NCI-H69 (cell line): ENCODE measurements around the gene KBTBD8.
A peak's percentile ranks its signal among the peaks of the same experiment; 100 is the strongest.

Source experiments
- DNase-seq: peaks from one replicate; lab custom pipeline; 2025; lab: John Stamatoyannopoulos, UW

The KBTBD8 gene, protein sequence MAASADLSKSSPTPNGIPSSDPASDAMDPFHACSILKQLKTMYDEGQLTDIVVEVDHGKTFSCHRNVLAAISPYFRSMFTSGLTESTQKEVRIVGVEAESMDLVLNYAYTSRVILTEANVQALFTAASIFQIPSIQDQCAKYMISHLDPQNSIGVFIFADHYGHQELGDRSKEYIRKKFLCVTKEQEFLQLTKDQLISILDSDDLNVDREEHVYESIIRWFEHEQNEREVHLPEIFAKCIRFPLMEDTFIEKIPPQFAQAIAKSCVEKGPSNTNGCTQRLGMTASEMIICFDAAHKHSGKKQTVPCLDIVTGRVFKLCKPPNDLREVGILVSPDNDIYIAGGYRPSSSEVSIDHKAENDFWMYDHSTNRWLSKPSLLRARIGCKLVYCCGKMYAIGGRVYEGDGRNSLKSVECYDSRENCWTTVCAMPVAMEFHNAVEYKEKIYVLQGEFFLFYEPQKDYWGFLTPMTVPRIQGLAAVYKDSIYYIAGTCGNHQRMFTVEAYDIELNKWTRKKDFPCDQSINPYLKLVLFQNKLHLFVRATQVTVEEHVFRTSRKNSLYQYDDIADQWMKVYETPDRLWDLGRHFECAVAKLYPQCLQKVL

DNA sequence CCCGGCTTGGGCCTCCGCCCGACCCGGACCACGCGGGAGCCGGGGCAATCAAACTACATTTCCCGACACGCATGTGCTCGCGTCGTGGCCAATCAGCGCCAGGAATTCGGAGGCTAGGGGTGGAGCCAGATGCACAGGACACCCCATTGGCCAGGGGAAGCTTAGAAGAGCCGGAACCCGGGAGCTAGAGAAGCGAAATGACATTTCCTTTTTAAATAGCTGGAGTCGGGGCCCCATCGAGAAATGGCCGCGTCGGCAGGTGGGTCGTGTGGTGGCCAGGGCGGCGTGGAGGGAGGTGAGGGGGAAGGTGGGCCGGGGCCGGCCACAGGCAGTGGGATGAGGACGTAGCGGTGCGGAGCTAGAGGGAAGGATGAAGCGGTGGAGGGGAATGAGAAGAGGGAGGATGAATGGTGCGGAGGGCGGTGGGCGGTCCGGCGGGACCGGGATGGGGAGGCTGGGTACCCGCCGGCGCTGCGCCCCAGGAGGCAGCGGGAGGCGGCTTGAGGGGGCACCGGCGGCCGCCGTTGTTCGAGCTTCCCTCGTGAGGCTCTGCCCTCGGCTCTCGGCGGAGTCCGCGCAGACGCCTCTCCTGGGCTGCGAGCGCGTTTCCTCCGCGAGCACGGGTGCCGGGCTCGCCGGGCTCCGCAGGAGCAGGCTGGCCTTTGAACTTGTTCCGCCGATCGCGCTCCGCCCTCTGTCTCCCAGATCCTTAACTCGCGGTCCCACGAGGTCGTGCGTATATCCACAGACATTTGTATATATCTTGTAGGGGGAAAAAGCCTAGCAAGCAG lies at the start of gene KBTBD8:
Gene KBTBD8, plus strand, starts transcription at position 195 of the 791 bp plus-strand sequence. Its CDS starts 49 bp downstream, at position 244.
- peak; percentile 97 for DNase-seq

DNA sequence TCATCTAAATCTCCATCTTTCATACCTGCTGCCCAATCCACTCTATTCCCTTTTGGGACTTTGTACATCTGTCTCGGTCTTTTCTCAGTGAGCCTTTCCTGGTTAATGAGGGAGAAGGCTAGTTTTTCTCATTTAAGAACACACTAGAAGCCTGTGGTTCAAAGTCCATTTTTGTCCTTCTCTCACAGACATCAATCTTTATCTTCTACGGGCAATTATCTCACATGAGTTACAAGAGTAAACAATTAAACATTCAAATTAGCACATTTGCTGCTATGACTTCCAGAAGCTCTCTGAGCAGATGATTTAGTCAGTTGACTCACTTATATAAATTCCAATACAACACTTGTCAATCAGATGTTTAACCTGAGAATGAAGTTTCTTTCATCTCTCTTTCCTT lies 49.3 kb upstream of the KBTBD8 start:
- peak; percentile 10 for DNase-seq

DNA sequence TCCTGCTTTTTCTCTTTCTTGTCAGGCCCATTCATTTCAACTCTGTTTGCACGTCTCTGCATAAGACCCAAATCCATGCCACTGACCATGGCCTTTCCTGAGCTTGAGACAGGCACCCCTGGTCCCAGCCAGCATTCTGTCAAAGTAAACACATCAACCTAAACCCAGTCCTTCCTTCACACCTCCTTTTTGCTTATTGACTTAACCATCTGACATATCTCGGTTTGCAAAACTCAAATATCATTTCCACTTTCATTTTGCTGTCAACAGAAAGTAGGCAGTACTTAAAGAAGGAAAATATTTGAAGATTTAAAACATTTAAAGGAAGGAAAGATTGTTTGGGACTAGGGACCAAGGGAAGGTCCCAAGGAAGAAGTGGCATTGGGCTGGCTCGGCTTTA lies 48.2 kb upstream of the KBTBD8 start:
- DNase-seq, result no peak

DNA sequence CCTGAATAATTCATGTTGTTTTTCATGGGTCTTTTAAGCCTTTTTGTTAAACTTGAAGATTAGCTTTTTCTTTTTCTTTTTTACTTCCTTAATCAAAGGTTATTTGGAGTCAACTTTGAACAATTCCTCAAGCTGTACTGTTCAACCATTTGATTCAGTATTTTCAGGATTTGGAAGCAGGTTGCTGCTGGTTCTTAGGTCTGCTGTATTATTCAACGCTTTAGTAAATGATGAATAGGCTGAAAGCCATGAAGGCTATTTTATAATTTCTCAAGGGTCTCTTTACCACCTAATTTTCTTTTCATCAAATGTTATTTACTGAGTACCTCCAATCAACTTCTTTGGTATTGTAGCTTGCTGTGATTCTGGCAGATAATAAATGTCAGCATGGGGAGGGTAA lies 45.8 kb upstream of the KBTBD8 start:
- no peak for DNase-seq

DNA sequence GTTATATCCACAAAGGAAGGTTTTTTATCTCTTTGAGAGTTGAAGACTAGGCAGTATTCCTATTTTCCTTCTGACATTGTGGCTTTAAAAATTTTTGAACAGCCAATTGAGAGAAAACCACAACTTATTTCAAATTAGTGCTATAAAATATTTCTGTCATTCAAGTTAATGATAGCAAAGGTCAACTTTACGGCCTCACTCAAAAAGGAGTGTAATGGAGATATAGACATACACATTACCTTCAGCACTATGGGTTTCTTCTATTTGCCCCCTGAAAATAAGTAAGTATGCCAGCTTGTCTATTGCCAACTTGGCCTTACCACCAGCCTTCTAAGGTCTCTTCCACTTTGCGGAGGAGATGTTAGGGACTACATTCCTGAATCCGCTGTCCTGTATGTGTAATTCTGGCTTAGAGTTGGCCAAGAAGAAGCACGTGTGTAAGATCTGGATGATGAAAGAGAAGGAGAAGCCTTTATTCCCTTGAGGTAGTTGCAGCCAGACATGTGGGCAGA lies 44.1 kb upstream of the KBTBD8 start:
- no peak for DNase-seq

DNA sequence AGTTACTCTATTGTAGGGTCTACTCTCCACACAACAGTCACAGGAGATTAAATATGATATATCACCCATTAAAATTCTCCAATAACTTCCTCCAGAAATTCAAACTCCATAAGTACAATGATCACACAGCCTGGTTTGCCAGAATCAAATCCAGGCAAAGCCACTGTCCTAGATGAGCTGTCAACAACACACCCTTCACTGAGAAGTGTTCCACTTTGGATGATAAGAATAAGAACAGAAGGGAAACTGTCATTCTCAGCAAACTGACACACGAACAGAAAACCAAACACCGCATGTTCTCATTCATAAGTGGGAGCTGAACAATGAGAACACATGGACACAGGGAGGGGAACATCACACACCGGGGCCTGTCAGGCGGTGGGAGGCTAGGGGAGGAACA lies 41.4 kb upstream of the KBTBD8 start:
- no peak for DNase-seq

DNA sequence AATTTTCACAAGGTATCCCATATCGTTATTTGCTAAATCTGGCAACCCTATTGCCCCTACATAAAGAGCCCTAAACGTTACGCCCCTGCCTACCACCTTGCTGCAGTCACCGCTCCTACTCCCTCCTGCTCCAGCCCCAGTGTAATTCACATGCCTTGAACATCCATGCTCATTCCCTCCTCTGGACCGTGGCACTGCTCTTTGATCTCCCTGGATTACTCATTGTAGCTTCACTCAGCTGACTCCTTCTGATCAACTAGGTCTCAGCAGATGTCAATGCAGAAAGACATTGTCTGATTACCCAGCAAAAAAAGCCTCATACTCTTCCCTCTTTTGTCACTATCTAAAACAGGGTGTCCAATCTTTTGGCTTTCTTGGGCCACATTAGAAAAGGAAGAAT lies 40.7 kb upstream of the KBTBD8 start:
- DNase-seq, result no peak

DNA sequence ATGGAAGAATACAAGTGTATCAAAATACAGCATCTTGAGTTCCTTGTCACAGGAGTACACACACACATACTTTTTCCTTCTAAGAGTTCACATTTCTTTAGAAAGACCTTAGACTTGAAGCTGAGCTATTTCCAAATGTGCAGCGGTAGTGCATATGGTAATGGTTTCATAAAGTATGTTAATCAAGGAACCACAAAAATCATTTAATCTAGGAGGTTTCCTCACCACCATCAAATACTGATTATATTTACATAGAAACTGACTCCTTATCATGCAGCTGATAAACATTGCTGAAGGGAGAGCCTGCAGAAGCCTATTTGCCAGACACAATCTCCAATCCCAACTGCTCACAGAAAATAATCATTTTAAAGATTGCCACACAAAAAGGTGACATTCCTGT lies 40.0 kb upstream of the KBTBD8 start:
- DNase-seq, result no peak

DNA sequence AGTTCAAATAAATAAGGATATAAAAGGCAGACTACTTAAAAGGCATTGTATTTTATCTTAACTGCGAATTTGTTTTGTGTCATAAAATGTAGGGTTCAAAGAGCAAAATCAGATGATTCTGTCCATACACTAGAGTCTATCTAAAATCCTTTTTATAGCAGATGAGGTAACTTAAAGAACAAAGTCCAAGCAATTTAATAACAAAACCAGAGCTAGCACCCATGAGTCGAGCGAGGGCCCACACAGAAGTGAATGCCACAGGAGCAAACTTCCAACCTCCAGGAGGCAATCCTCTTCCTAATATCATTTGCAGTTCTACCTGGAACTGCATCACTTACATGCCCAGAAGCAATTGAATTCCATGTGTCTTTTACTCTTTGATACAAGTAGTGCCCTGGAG lies 35.4 kb upstream of the KBTBD8 start:
- no peak for DNase-seq

DNA sequence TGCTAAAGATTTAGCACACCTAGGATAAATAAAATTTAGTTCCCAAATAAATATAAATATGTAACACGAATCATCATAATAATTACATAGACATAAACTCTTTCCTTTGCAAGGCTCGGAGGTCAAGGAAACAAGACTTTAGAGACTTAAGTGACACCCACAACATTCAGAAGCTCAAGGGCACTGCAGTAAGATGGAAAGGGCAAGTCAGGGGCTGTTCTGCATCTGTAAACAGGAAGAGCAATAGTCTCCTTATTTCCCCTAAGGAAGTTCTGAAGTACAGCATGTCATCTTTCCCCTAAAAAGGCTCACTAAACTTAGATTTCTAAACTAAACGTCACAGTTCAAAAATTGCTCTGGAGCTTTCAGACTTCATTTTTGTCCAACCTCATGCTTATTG lies 26.9 kb upstream of the KBTBD8 start:
- no peak for DNase-seq

DNA sequence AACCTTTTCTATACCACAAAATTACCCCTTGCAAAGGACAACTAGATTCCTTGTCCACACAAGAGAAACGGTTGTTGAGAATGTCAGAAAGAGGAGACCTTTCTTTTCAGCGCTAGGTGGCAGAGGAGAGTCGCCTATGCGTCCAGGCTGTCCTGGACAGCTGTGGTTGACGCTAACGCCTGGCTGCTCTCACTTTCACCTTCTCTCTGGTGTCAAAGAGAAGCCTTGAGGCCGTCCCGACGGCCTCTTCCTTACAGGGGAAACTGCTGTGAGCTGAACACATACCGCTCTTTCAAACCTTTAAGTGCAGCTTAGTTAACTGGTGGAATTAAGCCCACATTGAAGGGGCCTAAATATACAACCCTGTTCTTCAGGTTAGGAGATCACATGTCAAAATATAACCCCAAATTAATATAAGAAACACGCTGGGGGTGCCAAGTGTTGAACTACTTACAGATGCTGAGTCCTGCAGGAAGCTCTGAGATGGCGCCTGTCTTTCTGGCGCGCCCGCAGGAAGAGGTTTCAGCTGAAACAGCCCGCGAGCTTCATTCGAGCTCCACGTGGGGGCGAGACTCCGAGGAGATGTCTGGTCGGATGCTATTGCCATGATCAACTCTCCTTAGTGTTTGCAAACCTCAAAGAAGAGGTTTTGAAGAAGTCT lies 26.1 kb upstream of the KBTBD8 start:
- peak; percentile 77 for DNase-seq

DNA sequence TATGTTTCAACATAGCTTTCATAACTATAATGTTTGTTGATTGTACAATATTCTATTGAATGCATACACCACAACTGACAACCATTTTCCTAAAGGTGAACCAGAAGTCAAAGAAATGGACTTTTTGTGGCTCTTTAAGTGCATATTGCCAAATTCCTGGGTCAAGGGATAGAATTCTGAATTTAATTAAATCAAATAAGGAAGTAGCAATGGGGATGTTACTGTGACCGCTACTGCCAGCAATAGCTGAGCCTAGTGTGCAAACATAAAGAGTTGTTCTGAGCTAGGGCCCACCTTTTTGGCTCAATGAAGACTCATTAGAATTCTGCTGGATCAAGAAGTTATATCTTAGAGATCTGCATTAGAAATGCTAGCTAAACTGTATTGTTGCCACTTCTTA lies 17.3 kb upstream of the KBTBD8 start:
- peak; percentile 13 for DNase-seq

DNA sequence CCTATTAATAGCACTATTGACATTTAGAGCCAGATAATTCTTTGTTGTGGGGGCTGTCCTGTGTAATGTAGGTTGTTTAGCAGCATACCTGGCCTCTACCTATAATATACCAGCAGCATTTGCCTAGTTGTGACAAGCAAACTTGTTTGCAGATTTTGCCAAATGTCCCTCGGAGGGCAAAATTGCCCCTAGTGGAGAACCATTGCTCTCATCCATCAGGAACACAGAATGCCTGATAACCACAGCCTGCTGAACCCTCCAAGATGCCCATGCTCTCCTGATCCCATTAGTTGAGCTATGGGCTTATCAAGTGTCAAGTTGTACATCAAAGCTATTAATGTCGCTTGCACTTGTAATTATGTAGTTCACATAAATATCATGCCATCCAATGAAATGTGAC lies 15.0 kb upstream of the KBTBD8 start:
- no peak for DNase-seq

DNA sequence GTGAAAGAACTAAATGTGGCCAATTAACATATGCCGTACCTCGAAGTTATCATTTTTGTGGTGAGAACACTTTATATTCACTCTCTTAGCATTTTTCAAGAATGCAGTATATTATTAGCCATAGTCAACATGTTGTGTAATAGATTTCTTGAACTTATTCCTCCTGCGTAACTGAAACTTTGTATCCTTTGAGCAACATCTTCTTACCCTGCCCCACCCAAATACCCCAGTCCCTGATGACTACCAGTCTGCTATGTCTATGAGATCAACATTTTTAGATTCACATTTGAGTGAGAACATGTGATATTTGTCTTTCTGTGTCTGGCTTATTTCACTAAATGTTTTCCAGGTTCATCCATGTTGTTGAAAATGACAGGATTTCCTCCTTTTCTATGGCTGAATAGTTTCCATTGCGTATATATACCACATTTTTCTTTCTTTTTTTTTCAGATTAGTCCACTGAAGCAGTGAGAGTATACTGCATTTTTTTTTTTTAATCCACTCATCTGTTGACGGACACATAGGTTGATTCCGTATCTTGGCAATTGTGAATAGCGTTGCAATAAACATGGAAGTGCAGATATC lies 12.7 kb upstream of the KBTBD8 start:
- no peak for DNase-seq

DNA sequence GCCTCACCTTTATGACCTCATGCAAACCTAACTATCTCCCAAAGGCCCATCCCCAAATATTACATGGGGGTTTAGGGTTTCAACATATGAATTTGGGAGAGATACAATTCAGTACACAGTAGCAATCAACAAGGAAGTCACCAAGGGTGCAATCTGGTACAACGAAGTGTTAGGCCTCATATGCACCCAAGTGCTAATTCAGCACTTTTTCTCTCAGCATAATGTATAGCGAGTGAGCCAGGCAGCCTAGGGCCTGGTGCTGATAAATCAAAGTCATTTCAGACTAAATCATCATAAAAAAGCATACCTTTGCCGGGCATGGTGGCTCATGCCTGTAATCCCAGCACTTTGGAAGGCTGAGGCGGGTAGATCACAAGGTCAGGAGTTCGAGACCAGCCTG lies 11.7 kb upstream of the KBTBD8 start:
- no peak for DNase-seq

DNA sequence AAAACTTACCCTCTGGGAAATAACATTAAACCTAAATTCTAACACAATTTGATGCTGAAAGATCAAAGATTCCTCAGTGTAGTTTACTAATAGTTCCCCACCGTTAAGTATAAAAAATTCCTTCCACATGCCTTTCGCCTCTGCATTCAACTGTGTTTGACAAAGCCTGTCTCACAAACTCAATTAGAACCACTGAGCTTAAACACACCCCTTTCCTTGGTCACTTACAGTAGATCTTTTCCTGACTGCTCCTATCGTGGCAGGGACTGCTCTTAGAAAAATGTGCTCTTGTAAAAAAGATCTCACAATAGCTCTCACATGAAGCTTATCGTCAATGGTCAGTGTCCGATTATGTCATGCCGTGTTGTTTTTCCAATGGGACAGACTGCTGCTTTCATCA lies 8.9 kb upstream of the KBTBD8 start:
- no peak for DNase-seq

DNA sequence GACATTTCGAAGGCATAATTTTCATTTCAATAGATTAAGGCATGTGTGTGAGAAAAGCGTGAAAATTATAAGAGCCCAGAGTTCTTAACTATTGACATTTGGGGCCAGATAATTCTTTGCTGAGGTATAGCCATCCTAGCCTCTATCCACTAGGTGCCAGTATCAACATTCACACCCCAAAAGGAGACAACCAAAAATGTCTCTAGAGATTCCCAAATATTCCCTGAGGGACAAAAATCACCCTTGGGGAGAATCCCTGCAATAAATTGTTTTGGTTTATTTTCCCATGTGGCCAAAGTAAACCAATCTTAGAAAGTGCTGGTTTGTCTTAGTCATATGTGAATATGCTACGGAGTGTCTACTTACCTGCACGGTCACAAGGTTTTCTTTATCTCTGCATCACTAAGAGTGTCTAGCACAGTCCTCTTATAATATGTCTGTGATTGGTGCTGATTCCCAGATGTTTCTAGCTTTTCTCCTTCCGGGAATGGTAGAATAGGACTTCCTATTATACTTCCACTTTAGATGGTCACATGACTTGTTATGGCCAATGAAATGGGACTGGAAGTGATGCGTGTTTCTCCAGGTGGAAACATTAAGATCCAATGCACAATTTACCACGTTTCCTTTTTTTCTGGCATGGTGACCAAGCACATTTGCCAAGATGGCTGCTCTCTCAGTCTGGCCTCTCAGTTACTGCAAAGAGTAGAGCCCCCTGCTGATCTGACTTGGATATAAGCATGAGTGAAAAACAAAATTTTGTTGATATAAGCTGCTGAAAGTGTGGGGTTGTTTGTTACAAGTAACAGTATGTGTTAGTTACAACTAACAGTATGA lies 8.0 kb upstream of the KBTBD8 start:
- peak; percentile 3 for DNase-seq

DNA sequence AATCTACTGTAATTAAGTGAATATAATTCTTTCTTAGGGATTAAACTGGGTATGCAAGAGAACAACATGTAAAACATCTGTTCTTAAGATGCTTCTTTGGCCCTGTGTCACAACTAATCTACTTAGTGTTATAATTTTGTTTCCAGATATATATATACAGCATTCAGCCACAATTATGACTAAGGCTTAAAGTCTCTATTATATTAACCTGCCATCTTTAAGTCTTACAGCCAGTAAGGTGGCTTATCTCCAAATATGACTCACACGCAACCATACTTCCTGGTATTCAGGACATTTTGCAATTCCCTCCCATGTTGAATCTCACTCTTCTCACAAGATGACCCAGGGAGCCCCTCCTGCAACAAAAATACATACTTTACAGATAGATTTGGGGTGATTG lies 6.6 kb upstream of the KBTBD8 start:
- no peak for DNase-seq

DNA sequence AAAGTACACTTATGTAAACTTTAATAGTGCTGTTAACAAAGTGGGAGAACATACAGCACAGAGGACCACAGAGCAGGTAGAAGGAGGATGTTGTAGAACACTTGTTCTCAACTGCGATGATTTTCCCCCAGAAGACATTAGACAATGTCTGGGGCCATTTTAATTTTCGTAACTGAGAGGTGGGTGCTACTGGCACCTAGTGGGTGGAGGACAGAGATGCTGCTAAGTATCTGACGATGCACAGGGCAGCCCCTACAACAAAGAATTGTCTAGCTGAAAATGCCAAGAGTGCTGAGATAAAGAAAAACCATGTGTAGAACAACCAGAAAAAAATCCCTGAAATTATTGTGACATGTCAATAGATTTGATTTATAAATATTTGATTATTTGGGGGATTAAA lies 5.0 kb upstream of the KBTBD8 start:
- DNase-seq, result peak; percentile 1

DNA sequence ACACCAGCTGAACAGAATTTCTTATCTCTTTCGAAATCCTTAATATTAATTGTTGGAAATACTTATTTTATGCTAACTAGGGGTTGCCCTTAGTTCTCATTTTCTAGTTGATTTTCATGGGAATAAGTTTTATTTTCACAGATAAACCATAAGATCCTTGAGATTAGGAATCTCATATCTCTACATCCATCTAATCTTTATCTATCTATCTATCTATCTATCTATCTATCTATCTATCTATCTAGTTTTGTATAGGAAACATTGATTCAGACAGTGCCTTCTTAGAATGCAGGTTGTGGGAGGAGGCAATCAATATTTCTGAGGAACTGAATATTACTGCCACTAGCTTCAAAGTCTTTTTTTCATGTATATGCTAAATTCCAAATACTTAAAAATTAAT lies 3.5 kb upstream of the KBTBD8 start:
- DNase-seq, result no peak

DNA sequence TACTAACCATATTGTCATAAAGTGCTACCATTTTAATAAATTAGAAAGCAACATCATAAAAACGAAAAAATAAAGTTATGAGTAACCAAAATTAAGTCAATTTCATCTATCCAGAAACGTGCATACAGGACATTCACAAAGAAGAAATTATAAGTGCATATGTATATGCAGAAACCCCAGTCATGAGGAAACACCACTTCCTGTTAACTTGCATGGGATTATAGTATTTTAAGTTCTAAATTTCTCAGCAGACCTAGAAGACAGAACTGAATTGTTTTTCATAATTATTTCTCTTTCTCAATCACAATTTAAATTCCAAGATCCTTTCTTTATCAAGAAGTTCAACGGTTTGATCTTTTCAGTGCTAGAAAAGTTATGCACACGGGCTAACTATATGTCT lies 1.4 kb upstream of the KBTBD8 start:
- DNase-seq, result no peak
